Mucosa of stomach (tissue), 1 donor: ENCODE data around the gene AK9.
"Not testable (repeated sequence)": the region's sequence is repeated elsewhere in the genome, so short reads cannot be mapped to it uniquely, and the experiment has no call there.

ENCODE experiments used
- H3K27me3 ChIP-seq: one replicate; pipeline ENCODE4 v1.7.0; 2013; ENCODE audit warnings: mild to moderate bottlenecking, low read length; ENCODE audit not compliant: control insufficient read depth, insufficient read depth
- H3K36me3 ChIP-seq: one replicate; pipeline ENCODE4 v1.7.0; 2013; ENCODE audit warnings: low read length; ENCODE audit not compliant: control insufficient read depth, insufficient read depth
- H3K4me1 ChIP-seq: one replicate; pipeline ENCODE4 v1.7.0; 2013; ENCODE audit warnings: mild to moderate bottlenecking, low read length; ENCODE audit not compliant: control insufficient read depth, insufficient read depth
- H3K4me3 ChIP-seq: one replicate; pipeline ENCODE4 v1.7.0; 2013; ENCODE audit warnings: low read length
- H3K9ac ChIP-seq: one replicate; pipeline ENCODE4 v1.7.0; 2013; ENCODE audit warnings: mild to moderate bottlenecking, low read length, moderate library complexity
- H3K9me3 ChIP-seq: one replicate; pipeline ENCODE4 v1.7.0; 2013; ENCODE audit warnings: mild to moderate bottlenecking, low read length, moderate library complexity; ENCODE audit not compliant: control insufficient read depth
- donor health status: Pancreatic carcinoma.

AK9 gene

DNA sequence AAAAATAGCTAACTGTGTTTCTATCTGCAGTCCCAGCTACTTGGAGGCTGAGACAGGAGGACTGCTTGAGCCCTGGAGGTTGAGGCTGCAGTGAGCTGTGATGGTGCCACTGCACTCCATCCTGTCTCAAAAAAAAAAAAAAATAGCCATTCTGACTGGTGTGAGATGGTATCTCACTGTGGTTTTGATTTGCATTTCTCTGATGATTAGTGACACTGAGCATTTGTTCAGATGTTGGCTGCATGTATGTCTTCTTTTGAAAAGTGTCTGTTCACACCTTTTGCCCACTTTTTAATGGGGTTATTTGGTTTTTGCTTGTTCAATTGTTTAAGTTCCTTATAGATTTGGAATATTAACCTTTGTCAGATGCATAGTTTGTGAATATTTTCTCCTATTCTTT is 171.4 kb downstream of the AK9 start:
- not testable (repeated sequence) for H3K4me1 ChIP-seq, H3K9me3 ChIP-seq, H3K4me3 ChIP-seq, H3K36me3 ChIP-seq, H3K27me3 ChIP-seq, H3K9ac ChIP-seq

DNA sequence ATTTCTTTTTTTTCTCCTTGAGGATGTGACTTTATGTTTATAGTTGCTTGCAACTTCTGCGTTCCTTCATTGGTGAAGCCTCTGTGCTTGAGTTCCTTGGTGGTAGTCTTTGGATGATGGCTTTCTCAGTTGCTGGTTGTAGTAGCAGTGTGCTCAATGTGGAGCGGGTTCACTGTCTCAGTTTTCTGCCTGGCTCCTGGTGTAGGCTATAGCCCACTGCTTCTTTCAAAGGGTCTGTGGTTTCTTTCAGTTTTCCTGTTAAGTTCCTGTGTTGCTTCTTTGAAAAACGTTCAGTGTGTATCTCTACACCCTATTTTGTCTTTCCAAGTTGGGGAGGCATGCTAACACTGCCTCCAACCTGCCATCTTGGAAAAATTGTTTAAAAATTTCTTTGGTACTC is 174.1 kb downstream of the AK9 start:
- no peak overlapping the region for H3K4me3 ChIP-seq
- H3K4me1 ChIP-seq: no peaks in the 10 kb centered on the region
- H3K27me3 ChIP-seq: no peaks in the 10 kb centered on the region
- H3K9me3 ChIP-seq: no peaks in the 10 kb centered on the region
- H3K9ac ChIP-seq: no peak overlapping the region
- no peaks in the 10 kb centered on the region for H3K36me3 ChIP-seq

DNA sequence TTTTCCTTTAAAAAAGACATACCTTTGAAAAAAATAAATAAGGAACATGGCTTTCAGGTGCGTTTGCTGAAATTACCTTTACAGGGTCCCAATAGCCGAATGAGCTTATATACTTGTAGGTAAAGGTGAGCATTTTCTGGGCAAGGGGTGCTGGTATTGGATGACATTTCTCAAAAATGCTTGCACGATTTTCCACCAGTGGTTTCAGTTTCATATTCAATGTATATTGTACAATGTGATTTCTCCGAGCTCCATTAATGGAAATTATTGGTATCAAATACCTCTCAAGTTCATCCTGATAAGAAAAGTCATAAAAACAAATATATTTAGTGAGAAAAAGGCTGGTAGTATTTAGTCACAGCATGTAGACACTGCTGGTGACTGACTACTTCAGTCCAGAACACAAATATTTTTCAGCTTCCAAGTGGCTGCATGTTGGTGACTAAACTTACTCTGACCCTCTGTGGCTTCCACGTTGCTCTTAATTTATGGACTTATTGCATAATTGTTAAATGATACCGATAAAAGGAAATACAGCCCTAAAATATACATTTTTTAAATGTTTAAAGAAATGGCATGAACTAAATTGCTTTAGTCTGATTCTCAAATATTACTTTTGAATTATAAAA is 175.1 kb downstream of the AK9 start:
- Histone ChIP-seq H3K4me1 (no peaks in the 10 kb centered on the region), H3K27me3 (no peaks in the 10 kb centered on the region), H3K9ac (no peak overlapping the region), H3K36me3 (no peaks in the 10 kb centered on the region), H3K9me3 (no peaks in the 10 kb centered on the region), H3K4me3 (no peak overlapping the region)

DNA sequence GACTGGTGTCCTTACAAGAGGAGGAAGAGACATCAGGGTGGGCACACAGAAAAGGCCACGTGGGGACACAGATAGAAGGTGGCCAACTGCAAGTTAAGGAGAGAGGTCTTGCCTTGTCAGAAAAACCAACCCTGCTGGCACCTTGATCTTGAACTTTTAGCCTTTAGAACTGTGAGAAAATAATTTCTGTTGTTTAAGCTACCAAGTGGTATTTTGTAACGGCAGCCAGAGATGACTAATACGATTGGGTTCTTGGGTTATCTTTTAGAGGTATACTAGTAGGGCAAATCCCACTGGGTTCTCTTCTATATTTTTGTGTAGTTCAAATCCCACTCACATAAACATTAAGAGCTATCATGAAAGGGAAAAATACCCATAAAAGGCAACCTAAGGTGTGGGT is 176.1 kb downstream of the AK9 start:
- Histone ChIP-seq H3K36me3 (no peaks in the 10 kb centered on the region), H3K4me1 (no peaks in the 10 kb centered on the region), H3K9ac (no peak overlapping the region), H3K4me3 (no peak overlapping the region), H3K27me3 (no peaks in the 10 kb centered on the region), H3K9me3 (no peaks in the 10 kb centered on the region)

DNA sequence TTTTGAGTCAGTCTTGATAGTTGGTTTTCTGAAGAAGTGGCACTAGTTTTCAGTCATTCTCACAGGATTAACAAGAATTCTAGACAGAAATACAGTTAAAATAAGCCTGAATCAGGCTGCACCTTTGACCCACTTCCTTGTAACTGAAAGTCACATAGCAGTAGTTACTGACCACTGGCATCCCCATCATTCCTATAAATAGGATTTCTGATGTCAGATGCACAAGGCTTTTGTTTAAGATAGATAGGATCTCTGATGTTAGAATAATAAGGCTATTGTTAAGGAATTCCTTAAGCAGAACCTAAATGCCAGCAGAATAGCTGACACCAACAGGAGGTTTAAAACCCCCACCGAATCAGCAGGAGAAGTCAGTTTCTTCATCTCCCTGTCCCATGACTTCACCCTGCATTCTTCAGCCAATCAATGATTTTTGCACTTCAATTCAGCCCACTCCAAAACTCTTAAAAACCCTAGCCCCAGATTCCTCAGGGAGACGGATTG is 177.4 kb downstream of the AK9 start:
- no peaks in the 10 kb centered on the region for H3K27me3 ChIP-seq
- H3K4me1 ChIP-seq: no peaks in the 10 kb centered on the region
- no peak overlapping the region for H3K9ac ChIP-seq

DNA sequence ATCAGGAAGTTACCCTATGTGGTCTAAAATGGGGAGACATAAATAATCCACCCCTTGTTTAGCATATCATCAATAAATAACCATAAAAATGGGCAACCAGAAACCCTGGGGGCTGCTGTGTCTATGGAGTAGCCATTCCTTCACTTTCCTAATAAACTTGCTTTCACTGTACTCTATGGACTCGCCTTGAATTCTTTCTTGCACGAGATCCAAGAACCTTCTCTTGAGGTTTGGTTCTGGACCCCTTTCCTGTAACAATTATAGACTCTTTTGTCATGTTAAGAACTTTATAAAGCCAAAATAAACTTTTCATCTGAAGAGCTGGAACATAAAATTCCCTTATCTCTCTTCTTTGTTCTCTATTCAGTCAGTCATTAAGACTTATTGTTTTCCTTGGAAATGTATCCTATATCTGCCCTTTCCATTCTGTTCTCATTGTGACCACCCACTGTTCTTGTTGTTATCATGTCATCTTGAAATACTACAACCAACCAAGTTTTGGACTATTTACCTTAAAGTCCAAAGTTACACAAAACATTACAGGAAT is 178.7 kb downstream of the AK9 start:
- Histone ChIP-seq H3K4me1 (no peaks in the 10 kb centered on the region), H3K27me3 (no peaks in the 10 kb centered on the region), H3K9ac (no peak overlapping the region), H3K9me3 (no peaks in the 10 kb centered on the region), H3K4me3 (no peak overlapping the region), H3K36me3 (no peaks in the 10 kb centered on the region)

More for the DNA sequence above, 177.4 kb downstream of the AK9 start:
- no peaks in the 10 kb centered on the region for H3K9me3 ChIP-seq
- no peak overlapping the region for H3K4me3 ChIP-seq
- H3K36me3 ChIP-seq: no peaks in the 10 kb centered on the region

DNA sequence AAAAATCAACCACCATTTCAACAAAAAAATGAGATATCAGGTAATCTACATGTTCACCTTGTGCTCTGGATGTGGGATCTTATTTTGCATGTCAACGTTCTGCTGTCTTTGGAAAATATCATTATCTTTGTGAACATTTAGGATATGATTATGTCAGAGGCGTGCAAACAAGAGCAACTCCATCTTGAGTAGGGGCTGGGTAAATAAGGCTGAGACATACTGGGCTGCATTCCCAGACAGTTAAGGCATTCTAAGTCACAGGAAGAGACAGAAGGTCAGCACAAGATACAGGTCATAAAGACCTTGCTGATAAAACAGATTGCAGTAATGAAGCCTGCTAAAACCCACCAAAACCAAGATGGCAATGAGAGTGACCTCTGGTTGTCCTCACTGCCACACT is 179.2 kb downstream of the AK9 start:
- Histone ChIP-seq H3K4me3 (no peak overlapping the region), H3K4me1 (no peaks in the 10 kb centered on the region), H3K36me3 (no peaks in the 10 kb centered on the region), H3K9me3 (no peaks in the 10 kb centered on the region), H3K9ac (no peak overlapping the region), H3K27me3 (no peaks in the 10 kb centered on the region)

DNA sequence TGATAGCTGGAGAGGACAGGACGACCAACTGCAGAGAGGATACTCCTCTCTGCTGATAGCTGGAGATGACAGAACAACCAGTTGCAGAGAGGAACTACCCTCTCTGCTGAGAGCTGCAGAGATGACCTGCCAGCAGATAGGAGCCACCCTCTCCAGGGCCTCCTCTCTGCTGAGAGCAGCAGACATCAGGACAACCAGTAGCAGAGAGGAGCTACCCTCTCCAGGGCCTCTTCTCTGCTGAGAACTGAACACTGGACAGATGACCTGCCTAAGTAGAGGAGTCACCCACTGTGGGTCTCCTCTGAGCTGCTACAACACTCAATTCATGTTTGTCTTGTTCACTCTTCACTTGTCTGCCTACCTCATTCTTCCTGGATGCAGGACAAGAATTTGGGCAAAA is 180.6 kb downstream of the AK9 start:
- Histone ChIP-seq H3K4me1 (no peaks in the 10 kb centered on the region), H3K27me3 (no peaks in the 10 kb centered on the region), H3K36me3 (no peaks in the 10 kb centered on the region), H3K9ac (no peak overlapping the region), H3K4me3 (no peak overlapping the region), H3K9me3 (no peaks in the 10 kb centered on the region)

DNA sequence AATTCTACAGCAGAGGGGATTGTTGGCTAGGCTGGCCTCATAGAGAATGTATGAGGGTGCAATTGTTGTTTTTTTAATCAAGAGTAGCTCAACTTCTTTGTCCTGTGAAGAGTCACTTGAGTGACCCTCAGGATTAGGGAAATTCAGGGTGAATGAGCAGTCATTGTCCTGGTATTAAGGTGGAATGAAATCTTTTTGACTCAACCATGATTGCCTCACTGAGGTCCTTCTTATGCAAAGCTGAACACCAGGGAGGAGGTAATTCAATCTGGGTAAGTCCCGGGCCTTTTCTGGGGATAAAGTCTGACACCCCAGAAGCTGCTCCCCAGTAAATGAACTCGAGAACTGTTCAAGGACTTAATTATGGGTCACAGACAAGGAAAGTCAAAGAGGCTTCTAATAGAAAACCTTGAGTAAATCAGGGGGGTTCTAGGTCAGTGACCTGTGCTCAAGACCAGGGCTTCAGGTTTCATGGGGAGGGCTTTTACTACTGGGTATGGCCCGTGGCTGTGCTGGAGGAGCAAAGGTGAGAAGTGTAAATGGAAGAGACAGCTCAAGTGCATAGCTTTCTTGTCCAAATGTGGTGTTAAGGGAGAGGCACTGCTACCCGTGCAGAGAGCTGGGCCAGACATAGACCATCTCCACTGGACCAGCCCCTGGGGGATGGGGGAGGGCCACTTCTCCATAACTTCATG is 182.7 kb downstream of the AK9 start:
- H3K27me3 ChIP-seq: no peaks in the 10 kb centered on the region
- no peaks in the 10 kb centered on the region for H3K4me1 ChIP-seq
- H3K9ac ChIP-seq: no peak overlapping the region
- no peak overlapping the region for H3K4me3 ChIP-seq
- H3K36me3 ChIP-seq: no peaks in the 10 kb centered on the region
- H3K9me3 ChIP-seq: no peaks in the 10 kb centered on the region

DNA sequence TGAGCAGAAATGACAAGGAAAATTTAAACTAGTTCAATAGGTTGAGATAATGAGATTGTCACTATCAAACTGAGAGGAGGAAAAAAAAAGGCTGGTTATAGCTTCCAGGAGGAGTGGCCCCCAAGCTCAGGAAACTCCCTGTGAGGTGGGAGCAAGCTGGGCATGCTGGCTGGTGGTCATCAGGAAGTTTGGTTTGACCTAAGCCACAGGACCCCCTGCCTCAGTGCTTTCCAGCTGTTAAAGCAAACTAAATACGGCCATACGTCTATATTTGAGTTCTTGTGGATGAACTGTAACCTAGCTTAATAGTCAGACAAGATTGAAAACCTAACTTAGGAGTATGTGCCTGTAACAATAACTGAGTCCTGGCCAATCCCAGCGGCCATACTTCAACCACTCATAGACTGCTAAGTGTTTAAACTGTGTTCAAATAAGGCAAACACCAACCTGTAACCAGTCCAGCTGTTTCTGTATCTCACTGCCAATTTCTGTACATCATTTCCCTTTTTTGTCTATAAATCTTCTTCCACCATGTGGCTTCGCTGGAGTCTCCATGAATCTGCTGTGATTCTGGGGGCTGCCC is 183.4 kb downstream of the AK9 start:
- Histone ChIP-seq H3K4me3 (no peak overlapping the region), H3K9me3 (no peaks in the 10 kb centered on the region), H3K4me1 (no peaks in the 10 kb centered on the region), H3K27me3 (no peaks in the 10 kb centered on the region), H3K36me3 (no peaks in the 10 kb centered on the region), H3K9ac (no peak overlapping the region)

DNA sequence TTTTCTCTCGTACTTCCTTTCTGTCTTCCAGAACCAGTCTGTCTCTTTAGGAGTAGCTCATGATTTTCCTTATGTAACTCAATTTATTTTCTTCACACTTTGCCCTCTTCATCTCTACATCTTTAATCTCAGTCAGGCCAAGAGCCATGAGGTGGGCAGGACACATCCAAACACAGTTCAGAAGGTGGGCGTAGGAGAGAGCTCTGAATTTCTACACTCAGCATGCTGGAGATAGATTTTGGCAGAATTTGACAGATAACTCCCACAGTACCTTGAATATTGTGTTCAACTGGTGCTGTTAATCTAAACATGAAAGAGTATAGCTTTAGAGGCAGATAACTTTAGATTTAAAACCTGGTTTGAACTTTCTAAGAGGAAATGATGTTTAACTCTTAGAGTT is 184.2 kb downstream of the AK9 start:
- H3K27me3 ChIP-seq: no peaks in the 10 kb centered on the region
- no peak overlapping the region for H3K9ac ChIP-seq
- no peaks in the 10 kb centered on the region for H3K9me3 ChIP-seq
- no peaks in the 10 kb centered on the region for H3K4me1 ChIP-seq
- H3K36me3 ChIP-seq: no peaks in the 10 kb centered on the region
- H3K4me3 ChIP-seq: no peak overlapping the region

DNA sequence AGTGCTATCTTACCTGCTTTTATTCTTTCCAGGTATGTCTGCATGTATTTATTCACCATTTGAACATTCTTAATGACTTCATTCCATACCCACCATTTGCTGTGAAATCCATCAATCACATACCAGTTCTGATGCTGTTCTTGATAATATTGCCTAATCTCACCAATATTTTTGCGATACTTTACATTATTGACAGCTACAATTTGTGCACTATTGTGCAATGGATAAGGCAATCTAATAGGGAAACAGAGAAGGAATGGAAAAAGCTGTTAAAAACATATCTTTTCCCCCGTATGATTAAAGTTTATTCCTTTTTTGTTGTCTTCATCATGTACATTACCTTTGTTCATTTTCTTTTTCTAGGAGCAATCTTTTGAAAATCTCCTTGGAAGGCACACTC is 184.7 kb downstream of the AK9 start:
- Histone ChIP-seq H3K4me3 (no peak overlapping the region), H3K36me3 (no peaks in the 10 kb centered on the region), H3K9ac (no peak overlapping the region), H3K4me1 (no peaks in the 10 kb centered on the region), H3K27me3 (no peaks in the 10 kb centered on the region), H3K9me3 (no peaks in the 10 kb centered on the region)
